Activated CD4-positive, alpha-beta T cell treated with anti-CD3 and anti-CD28 coated beads, Interleukin-10, Interleukin-2, amounts not matched to agents 100 ng/mL and 50 ng/mL, durations not matched to agents 16 hours and 8 hours (primary cell): Measurements from ENCODE around the gene BEND7.
"Not testable (repeated sequence)": the region's sequence is repeated elsewhere in the genome, so short reads cannot be mapped to it uniquely, and the experiment has no call there.

Experiments
- DNase-seq: peaks from one replicate; pipeline ENCODE4 v3.0.0-alpha.2; 2020

BEND7 gene, protein sequence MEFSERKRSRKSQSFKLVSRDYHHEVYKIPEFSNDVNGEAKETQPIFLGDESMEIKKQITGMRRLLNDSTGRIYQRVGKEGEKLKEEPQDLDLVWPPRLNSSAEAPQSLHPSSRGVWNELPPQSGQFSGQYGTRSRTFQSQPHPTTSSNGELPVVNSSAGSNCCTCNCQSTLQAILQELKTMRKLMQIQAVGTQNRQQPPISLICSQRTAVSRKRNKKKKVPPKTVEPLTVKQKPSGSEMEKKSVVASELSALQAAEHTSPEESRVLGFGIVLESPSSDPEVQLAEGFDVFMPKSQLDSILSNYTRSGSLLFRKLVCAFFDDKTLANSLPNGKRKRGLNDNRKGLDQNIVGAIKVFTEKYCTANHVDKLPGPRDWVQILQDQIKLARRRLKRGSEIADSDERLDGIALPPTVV

GRCh38 chr10:13528875-13529713 is at the start of gene BEND7:
TSS of gene BEND7 (minus strand) at chr10:13529014. CDS start at chr10:13528533, 481 bp downstream.
- no peak for DNase-seq

- DNase-seq = no peak
These were observed 45.1 kb upstream of the BEND7 start for GRCh38 chr10:13573960-13574359.

GRCh38 chr10:13571541-13571940 is 42.7 kb upstream of the BEND7 start:
- no peak for DNase-seq

DNA sequence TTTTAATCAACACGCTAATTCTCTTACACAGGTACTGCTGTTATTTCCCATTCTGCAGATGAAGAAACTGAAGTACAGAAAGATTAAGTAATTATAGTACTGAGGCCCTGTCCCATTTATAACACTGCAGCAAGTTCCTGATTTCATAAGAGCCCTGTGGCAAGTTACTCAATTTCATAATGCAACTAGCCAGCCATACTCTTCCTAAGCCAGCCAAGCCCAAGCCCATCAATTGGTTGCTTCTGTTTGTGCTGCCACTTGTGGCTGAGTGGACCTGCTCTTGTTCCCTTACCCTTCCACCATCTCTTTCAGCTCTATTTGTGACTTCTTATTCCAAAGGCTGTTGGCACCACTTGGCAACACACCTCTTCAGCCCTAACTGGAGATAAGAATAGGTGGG is 38.2 kb upstream of the BEND7 start:
- no peak for DNase-seq

DNA sequence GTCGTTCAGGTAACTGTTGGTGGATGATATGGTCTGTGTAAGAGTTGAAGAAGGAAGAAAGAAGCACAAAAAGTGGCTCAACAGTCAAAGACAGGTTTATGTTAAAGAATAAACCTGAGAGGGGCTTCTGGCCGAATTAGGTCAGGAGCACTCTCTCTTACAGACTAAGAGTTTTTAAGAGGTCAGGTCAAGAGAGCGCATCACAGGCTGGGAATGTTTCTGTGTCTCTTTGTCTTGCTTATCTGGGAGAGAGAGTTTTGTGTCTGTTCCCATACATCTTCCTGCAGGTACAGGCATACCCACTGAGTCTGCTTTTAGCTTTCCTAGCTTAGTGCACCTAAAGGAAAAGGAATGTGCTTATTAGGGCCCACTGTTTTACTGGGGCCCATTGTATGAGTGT is 35.8 kb upstream of the BEND7 start:
- DNase-seq = no peak

- no peak for DNase-seq
These were observed 34.9 kb upstream of the BEND7 start for GRCh38 chr10:13563481-13564445.

GRCh38 chr10:13560597-13560996 is 31.8 kb upstream of the BEND7 start:
- no peak for DNase-seq

GRCh38 chr10:13559124-13559700 is 30.4 kb upstream of the BEND7 start:
- DNase-seq = no peak

GRCh38 chr10:13555884-13556510 is 27.2 kb upstream of the BEND7 start:
- DNase-seq = no peak

DNA sequence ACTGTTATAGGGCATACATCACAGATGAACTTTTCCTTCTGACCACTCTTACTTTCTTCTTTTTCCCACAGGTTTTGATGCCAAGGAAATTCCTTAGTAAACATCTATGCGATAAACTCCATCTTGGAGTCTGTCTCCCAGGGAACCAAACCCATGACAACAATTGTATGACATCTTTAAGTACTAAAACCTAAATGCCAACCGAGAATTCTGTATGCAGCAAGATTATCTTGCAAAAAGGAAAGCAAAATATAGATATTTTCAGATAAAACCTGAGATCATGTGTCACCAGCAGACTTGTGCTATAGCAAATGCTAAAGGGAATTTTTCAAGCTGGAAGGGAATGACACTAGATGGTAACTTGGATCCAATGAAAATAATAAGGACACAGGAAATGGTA is 22.0 kb upstream of the BEND7 start:
- DNase-seq = no peak

- DNase-seq = no peak
These were observed 13.7 kb upstream of the BEND7 start for GRCh38 chr10:13542533-13542932.

GRCh38 chr10:13537985-13538384 is 9.2 kb upstream of the BEND7 start:
- not testable (repeated sequence) for DNase-seq

- DNase-seq = peak; percentile 41
These were observed 8.0 kb upstream of the BEND7 start for GRCh38 chr10:13536674-13537366.

- DNase-seq = no peak
These were observed 6.5 kb upstream of the BEND7 start for GRCh38 chr10:13535346-13535745.

DNA sequence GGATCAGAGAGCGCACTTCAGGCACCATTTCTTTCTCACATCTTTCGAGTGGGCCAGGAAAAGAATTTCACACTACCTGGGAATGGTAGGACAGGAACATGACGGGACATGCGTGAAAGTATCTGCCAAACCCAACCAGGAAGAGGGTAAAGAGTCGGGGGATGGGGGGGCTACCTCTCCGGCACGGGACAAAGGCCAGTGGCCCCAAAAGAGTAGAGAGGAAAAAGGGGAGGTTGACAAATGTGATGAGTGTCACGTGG is 830 bp upstream of the BEND7 start:
- no peak for DNase-seq

DNA sequence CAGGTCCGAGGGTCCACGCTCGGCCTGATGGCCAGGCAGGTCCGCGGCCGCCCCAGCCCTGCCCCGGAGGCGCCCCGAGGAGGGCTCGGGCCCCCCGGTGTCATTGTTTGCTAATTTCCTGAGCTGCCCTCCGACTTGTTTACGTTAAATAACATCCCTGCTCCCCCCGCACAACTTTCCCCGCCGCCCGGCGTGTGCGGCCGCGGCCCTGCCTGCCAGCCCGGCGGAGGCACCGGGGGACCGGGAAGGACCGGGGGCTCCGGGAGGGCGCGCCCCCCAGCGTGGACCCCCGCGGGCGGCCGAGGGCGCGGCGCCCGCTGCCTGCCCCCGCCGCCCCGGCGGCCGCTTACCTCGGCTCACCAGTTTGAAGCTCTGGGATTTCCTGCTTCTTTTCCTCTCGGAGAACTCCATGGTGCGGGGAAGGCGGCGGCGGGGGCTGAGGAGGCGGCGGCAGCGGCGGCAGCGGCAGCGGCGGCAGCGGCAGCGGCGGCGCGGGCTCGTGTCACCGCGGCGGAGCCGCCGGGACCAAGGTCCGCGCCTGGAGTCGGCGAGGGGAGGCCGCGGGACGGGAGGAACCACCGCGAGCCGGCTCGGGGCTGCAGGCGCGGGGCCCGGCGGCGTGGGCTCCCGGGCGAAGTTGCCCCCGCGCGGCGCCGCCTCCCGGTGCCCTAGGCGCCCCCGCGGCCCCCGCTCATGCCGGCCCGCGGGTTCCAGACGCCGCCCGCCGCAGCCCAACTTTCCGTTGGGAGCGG is 515 bp downstream of the BEND7 start:
- no peak for DNase-seq

GRCh38 chr10:13527864-13528122 is 1.0 kb downstream of the BEND7 start:
- no peak for DNase-seq

DNA sequence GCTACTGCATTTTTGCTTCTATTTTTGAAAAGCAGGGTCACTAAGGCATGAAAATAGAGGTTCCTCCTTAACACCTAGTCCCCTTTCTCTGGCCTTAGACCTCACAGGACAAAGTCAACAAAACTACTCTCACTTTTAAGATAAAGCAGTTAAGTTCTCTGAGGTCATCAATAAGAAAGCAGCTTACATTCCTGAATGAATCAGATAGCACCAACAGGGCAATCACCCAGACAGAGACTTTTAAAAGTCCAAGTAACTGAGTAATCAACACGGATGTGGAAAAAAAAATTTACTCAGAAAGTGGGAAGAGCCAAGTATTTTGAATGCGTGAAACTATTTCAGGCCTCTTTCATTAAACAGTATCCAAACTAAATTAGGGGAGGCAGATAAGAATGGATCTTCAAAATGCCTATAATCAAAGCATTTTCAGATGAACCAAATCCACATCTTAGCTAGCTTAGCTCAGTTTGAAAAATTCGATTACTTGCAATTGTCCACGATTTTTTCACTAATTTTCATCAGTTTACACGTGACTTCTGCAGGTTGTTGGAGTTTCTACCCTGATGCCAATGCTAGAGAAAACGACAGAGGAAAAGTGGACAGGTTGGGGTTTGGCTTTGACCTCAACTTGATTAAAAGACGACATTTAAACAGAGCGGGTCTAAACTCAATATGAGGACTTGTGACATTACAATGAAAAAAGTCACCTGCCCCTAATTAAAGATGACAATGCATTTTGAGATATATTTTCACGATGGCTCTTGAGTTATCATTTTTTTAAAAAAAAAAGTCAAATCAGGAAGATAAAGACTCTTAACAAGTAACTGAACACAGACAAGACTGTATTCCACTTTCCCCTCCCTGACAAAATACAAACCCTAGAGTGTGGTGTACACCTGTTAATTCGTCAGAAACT is 1.6 kb downstream of the BEND7 start:
- no peak for DNase-seq

GRCh38 chr10:13525663-13526062 is 3.2 kb downstream of the BEND7 start:
- no peak for DNase-seq

- no peak for DNase-seq
These were observed 7.8 kb downstream of the BEND7 start for GRCh38 chr10:13521026-13521425.
